HL-60 (cell line): ENCODE measurements around the gene COL13A1.

ENCODE experiments used
- DNase-seq, 2 experiments: peaks; one replicate each; pipeline ENCODE4 v3.0.0-alpha.2; 2010 to 2020; ENCODE audit warnings: low read depth in 1 of 2, low spot score in 1 of 2
- H3K27ac ChIP-seq: fragments of 250-450 bp; sonication (Bioruptor Pico); replicated peaks from 2 replicates; pipeline ENCODE4 v1.5.1; 2020; ENCODE audit warnings: mild to moderate bottlenecking, moderate library complexity
- H3K27me3 ChIP-seq: fragments of 250-450 bp; sonication (Bioruptor Pico); 2 replicates; pipeline ENCODE4 v1.5.1; 2021; ENCODE audit warnings: mild to moderate bottlenecking, moderate library complexity; ENCODE audit not compliant: insufficient read depth, poor library complexity, severe bottlenecking
- H3K4me3 ChIP-seq: replicated peaks from 2 replicates; pipeline ENCODE4 v1.5.1; 2011; ENCODE audit warnings: mild to moderate bottlenecking, control low read depth, low read length; ENCODE audit not compliant: insufficient read depth
- GABPA ChIP-seq: IDR thresholded peaks from 2 replicates; pipeline ENCODE4 v1.6.1; 2012; ENCODE audit warnings: low read depth
- POLR2AphosphoS5 ChIP-seq: IDR thresholded peaks from 2 replicates; pipeline ENCODE4 v1.6.1; 2012; ENCODE audit warnings: low read depth
- SPI1 ChIP-seq: IDR thresholded peaks from 2 replicates; pipeline ENCODE4 v1.6.1; 2012; ENCODE audit warnings: low read depth, mild to moderate bottlenecking, borderline replicate concordance
- TF ChIP-seq, protein P1 (sequence below): IDR thresholded peaks from one replicate; pipeline ENCODE4 v1.5.1; 2011; ENCODE audit warnings: low read length, control low read depth, inconsistent platforms; ENCODE audit not compliant: insufficient read depth
- TF ChIP-seq, protein P2 (sequence below): IDR thresholded peaks from 2 replicates; pipeline ENCODE4 v1.6.1; 2012; ENCODE audit warnings: low read depth; ENCODE audit not compliant: insufficient replicate concordance

Gene COL13A1

DNA sequence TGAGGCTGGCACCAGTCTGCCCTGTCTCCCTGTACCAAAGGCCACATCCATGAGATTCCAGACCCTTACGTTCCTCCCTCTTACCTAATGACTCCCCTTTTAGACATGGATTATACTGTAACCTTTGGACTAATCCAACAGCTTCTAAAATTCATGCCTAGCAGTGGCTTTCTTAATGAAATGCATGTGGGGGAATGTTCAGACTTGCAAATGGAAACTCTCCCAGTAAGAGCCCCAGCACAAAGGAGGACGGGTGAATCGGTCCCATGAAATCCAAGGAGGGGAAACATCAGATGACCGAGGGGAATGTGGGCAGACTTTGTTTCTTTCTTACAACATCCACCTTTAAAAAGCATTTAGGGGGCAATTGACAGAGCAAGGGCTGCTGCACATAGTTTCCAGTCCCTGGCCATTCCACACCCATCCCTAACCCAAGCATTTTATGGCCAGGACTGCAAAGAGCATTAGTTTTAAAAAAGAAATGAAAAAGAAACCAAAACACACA lies 71.5 kb downstream of the COL13A1 start:
- no peak for DNase-seq
- Histone ChIP-seq H3K4me3 (no peak overlapping the region), H3K27me3 (no peaks in the 10 kb centered on the region), H3K27ac (no peak overlapping the region)
- TF ChIP-seq SPI1: no peak
- TF ChIP-seq, protein P1, sequence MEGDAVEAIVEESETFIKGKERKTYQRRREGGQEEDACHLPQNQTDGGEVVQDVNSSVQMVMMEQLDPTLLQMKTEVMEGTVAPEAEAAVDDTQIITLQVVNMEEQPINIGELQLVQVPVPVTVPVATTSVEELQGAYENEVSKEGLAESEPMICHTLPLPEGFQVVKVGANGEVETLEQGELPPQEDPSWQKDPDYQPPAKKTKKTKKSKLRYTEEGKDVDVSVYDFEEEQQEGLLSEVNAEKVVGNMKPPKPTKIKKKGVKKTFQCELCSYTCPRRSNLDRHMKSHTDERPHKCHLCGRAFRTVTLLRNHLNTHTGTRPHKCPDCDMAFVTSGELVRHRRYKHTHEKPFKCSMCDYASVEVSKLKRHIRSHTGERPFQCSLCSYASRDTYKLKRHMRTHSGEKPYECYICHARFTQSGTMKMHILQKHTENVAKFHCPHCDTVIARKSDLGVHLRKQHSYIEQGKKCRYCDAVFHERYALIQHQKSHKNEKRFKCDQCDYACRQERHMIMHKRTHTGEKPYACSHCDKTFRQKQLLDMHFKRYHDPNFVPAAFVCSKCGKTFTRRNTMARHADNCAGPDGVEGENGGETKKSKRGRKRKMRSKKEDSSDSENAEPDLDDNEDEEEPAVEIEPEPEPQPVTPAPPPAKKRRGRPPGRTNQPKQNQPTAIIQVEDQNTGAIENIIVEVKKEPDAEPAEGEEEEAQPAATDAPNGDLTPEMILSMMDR: no peak
- TF ChIP-seq, protein P2, sequence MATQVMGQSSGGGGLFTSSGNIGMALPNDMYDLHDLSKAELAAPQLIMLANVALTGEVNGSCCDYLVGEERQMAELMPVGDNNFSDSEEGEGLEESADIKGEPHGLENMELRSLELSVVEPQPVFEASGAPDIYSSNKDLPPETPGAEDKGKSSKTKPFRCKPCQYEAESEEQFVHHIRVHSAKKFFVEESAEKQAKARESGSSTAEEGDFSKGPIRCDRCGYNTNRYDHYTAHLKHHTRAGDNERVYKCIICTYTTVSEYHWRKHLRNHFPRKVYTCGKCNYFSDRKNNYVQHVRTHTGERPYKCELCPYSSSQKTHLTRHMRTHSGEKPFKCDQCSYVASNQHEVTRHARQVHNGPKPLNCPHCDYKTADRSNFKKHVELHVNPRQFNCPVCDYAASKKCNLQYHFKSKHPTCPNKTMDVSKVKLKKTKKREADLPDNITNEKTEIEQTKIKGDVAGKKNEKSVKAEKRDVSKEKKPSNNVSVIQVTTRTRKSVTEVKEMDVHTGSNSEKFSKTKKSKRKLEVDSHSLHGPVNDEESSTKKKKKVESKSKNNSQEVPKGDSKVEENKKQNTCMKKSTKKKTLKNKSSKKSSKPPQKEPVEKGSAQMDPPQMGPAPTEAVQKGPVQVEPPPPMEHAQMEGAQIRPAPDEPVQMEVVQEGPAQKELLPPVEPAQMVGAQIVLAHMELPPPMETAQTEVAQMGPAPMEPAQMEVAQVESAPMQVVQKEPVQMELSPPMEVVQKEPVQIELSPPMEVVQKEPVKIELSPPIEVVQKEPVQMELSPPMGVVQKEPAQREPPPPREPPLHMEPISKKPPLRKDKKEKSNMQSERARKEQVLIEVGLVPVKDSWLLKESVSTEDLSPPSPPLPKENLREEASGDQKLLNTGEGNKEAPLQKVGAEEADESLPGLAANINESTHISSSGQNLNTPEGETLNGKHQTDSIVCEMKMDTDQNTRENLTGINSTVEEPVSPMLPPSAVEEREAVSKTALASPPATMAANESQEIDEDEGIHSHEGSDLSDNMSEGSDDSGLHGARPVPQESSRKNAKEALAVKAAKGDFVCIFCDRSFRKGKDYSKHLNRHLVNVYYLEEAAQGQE: no peak
- TF ChIP-seq GABPA: no peak
- no peak for TF ChIP-seq POLR2AphosphoS5

- Histone ChIP-seq H3K27me3 (no peaks in the 10 kb centered on the region), H3K27ac (no peak overlapping the region), H3K4me3 (no peak overlapping the region)
- TF ChIP-seq, protein P1: no peak
- TF ChIP-seq SPI1 (no peak), GABPA (no peak), POLR2AphosphoS5 (no peak)
- TF ChIP-seq, protein P2: no peak
- no peak for DNase-seq
Observed at GRCh38 chr10:69874449-69874848, 72.7 kb downstream of the COL13A1 start.

GRCh38 chr10:69875856-69876255 lies 74.2 kb downstream of the COL13A1 start:
- H3K27me3 ChIP-seq: no peaks in the 10 kb centered on the region

More at GRCh38 chr10:69875856-69876255, 74.2 kb downstream of the COL13A1 start:
- H3K4me3 ChIP-seq: no peak overlapping the region
- H3K27ac ChIP-seq: no peak overlapping the region
- TF ChIP-seq, protein P1: no peak
- TF ChIP-seq SPI1: no peak
- TF ChIP-seq GABPA: no peak
- TF ChIP-seq POLR2AphosphoS5: no peak
- TF ChIP-seq, protein P2: no peak
- DNase-seq: no peak
